IMR-90 (cell line): Measurements from ENCODE around the gene TBC1D22A. TPM values are rescaled to one million over a fixed set of nuclear protein-coding genes. Genes with fewer than 3 reads are reported as not detected.

Experiments
- ATAC-seq: fragments of 200-7000 bp; cut with Tn5 transposase; 2 replicates; pipeline ENCODE4 v1.9.1; 2020; ENCODE audit warnings: low read depth, mild to moderate bottlenecking, moderate library complexity
- BruUV-seq: library from RNA; stranded (reverse); fragments of 400-500 nt; replicated peaks from 2 replicates; lab custom pipeline; 2021; lab: Mats Ljungman, UMichigan
- CTCF ChIA-PET: fragments of 300-600 bp; formaldehyde crosslinking; extraction: SDS; loops from one replicate; lab custom pipeline; 2021; ENCODE audit warnings: antibody characterized with exemption; lab: Yijun Ruan, JAX
- POLR2A ChIA-PET: fragments of 300-600 bp; sonication (Branson Sonifier 250); formaldehyde crosslinking; loops from one replicate; lab custom pipeline; 2022; ENCODE audit warnings: antibody characterized with exemption; ENCODE audit not compliant: unreplicated experiment; lab: Charles Lee
- DNase-seq: peaks from one replicate; pipeline ENCODE4 v3.0.0; 2013
- H2AFZ ChIP-seq: replicated peaks from 2 replicates; pipeline ENCODE3; 2013; ENCODE audit warnings: low read length, mild to moderate bottlenecking; ENCODE audit not compliant: poor library complexity
- H2AK5ac ChIP-seq: 2 replicates; pipeline ENCODE4 v1.6.1; 2013; ENCODE audit warnings: low read depth, low read length, inconsistent platforms
- H2AK9ac ChIP-seq: replicated peaks from 2 replicates; pipeline ENCODE3; 2013; ENCODE audit warnings: mild to moderate bottlenecking, low read depth, low read length, moderate library complexity; ENCODE audit not compliant: poor library complexity
- H2BK120ac ChIP-seq: 2 replicates; pipeline ENCODE4 v1.6.1; 2013; ENCODE audit warnings: low read depth, low read length, inconsistent platforms
- H2BK15ac ChIP-seq: 3 replicates; pipeline ENCODE4 v1.6.1; 2013; ENCODE audit warnings: low read depth, low read length, inconsistent platforms
- H2BK20ac ChIP-seq: 2 replicates; pipeline ENCODE4 v1.6.1; 2013; ENCODE audit warnings: low read depth, mild to moderate bottlenecking, inconsistent platforms, low read length, moderate library complexity
- H2BK5ac ChIP-seq: 2 replicates; pipeline ENCODE4 v1.6.1; 2013; ENCODE audit warnings: mild to moderate bottlenecking, low read depth, low read length, inconsistent platforms; ENCODE audit not compliant: poor library complexity, severe bottlenecking
- H3K14ac ChIP-seq: replicated peaks from 2 replicates; pipeline ENCODE4 v1.6.1; 2013; ENCODE audit warnings: low read depth, low read length, inconsistent platforms
- H3K18ac ChIP-seq: 2 replicates; pipeline ENCODE4 v1.6.1; 2013; ENCODE audit warnings: low read depth, low read length, control low read depth
- H3K23ac ChIP-seq: 2 replicates; pipeline ENCODE4 v1.6.1; 2013; ENCODE audit warnings: low read depth, low read length, inconsistent platforms
- H3K27ac ChIP-seq: 2 replicates; pipeline ENCODE4 v1.5.1; 2013; ENCODE audit warnings: mild to moderate bottlenecking, control low read depth, low read length; ENCODE audit not compliant: insufficient read depth
- H3K27me3 ChIP-seq: 2 replicates; pipeline ENCODE4 v1.6.1; 2013; ENCODE audit warnings: low read length; ENCODE audit not compliant: control insufficient read depth, insufficient read depth
- H3K36me3 ChIP-seq: 2 replicates; pipeline ENCODE4 v1.6.1; 2013; ENCODE audit warnings: low read length, mixed read lengths; ENCODE audit not compliant: control insufficient read depth, insufficient read depth
- H3K4ac ChIP-seq: 2 replicates; pipeline ENCODE4 v1.6.1; 2013; ENCODE audit warnings: low read depth, low read length, inconsistent platforms
- H3K4me1 ChIP-seq: 2 replicates; pipeline ENCODE4 v1.6.1; 2013; ENCODE audit warnings: low read length, mixed read lengths; ENCODE audit not compliant: control insufficient read depth, insufficient read depth
- H3K4me2 ChIP-seq: 2 replicates; pipeline ENCODE4 v1.6.1; 2013; ENCODE audit warnings: low read depth, mild to moderate bottlenecking, control low read depth, low read length, moderate library complexity
- H3K4me3 ChIP-seq: 2 replicates; pipeline ENCODE4 v1.5.1; 2013; ENCODE audit warnings: low read depth, mild to moderate bottlenecking, control low read depth, low read length, moderate library complexity; ENCODE audit not compliant: insufficient read depth
- H3K56ac ChIP-seq: 2 replicates; pipeline ENCODE4 v1.6.1; 2013; ENCODE audit warnings: low read length, inconsistent platforms; ENCODE audit not compliant: insufficient read depth; ENCODE audit errors: extremely low read depth
- H3K79me1 ChIP-seq, 2 experiments: 2 replicates each; pipeline ENCODE4 v1.6.1; 2013; ENCODE audit warnings: low read length in 2 of 2, inconsistent platforms in 1 of 2, low read depth in 1 of 2
- H3K9ac ChIP-seq: 2 replicates; pipeline ENCODE4 v1.6.1; 2013; ENCODE audit warnings: low read depth, low read length, control low read depth
- H3K9me1 ChIP-seq: 2 replicates; pipeline ENCODE4 v1.6.1; 2013; ENCODE audit warnings: low read length, inconsistent platforms; ENCODE audit not compliant: insufficient read depth
- H3K9me3 ChIP-seq: 2 replicates; pipeline ENCODE4 v1.6.1; 2013; ENCODE audit warnings: low read length; ENCODE audit not compliant: control insufficient read depth, insufficient read depth
- H4K20me1 ChIP-seq: 2 replicates; pipeline ENCODE4 v1.6.1; 2013; ENCODE audit warnings: low read length, inconsistent platforms; ENCODE audit not compliant: insufficient read depth
- H4K5ac ChIP-seq: 2 replicates; pipeline ENCODE4 v1.6.1; 2013; ENCODE audit warnings: mild to moderate bottlenecking, low read depth, low read length, control low read depth
- H4K8ac ChIP-seq, 2 experiments: 2 replicates each; pipeline ENCODE4 v1.6.1; 2013; ENCODE audit warnings: low read depth in 2 of 2, low read length in 2 of 2, control low read depth in 1 of 2, inconsistent platforms in 1 of 2
- H4K91ac ChIP-seq: 2 replicates; pipeline ENCODE4 v1.6.1; 2013; ENCODE audit warnings: low read depth, low read length, inconsistent platforms; ENCODE audit not compliant: insufficient read depth
- BHLHE40 ChIP-seq: fragments of 150-350 bp; IDR thresholded peaks from 2 replicates; pipeline ENCODE4 v1.6.1; 2016; ENCODE audit warnings: mild to moderate bottlenecking, low read depth, low read length
- CEBPB ChIP-seq: IDR thresholded peaks from 2 replicates; pipeline ENCODE4 v1.6.1; 2012; ENCODE audit warnings: low read depth, low read length, improper control_type of control experiment
- CHD1 ChIP-seq: IDR thresholded peaks from 2 replicates; pipeline ENCODE4 v1.6.1; 2012; ENCODE audit warnings: low read depth, low read length, improper control_type of control experiment
- CTCF ChIP-seq: conservative IDR thresholded peaks from 2 replicates; pipeline ENCODE4 v1.5.1; 2012; ENCODE audit warnings: mild to moderate bottlenecking, low read depth, low read length, improper control_type of control experiment
- ELK1 ChIP-seq: fragments of 150-350 bp; IDR thresholded peaks from 2 replicates; pipeline ENCODE4 v1.6.1; 2016; ENCODE audit warnings: low read depth, mild to moderate bottlenecking, low read length, moderate library complexity, borderline replicate concordance
- FOS ChIP-seq: fragments of 150-350 bp; IDR thresholded peaks from 2 replicates; pipeline ENCODE4 v1.6.1; 2016; ENCODE audit warnings: low read depth, low read length
- MAFK ChIP-seq: IDR thresholded peaks from 2 replicates; pipeline ENCODE4 v1.6.1; 2012; ENCODE audit warnings: low read depth, low read length, improper control_type of control experiment
- MAZ ChIP-seq: IDR thresholded peaks from 2 replicates; pipeline ENCODE4 v1.6.1; 2012; ENCODE audit warnings: low read depth, mild to moderate bottlenecking, low read length, improper control_type of control experiment, moderate library complexity, borderline replicate concordance
- MXI1 ChIP-seq: IDR thresholded peaks from 2 replicates; pipeline ENCODE4 v1.6.1; 2012; ENCODE audit warnings: low read depth, mild to moderate bottlenecking, low read length, moderate library complexity, borderline replicate concordance
- POLR2A ChIP-seq: IDR thresholded peaks from 2 replicates; pipeline ENCODE4 v1.6.1; 2012; ENCODE audit warnings: mild to moderate bottlenecking, low read depth, low read length
- RFX5 ChIP-seq: IDR thresholded peaks from 2 replicates; pipeline ENCODE4 v1.8.0; 2012; ENCODE audit warnings: low read depth, mild to moderate bottlenecking, low read length, moderate library complexity
- SMC3 ChIP-seq: fragments of 150-350 bp; IDR thresholded peaks from 2 replicates; pipeline ENCODE4 v1.6.1; 2016; ENCODE audit warnings: low read depth, mild to moderate bottlenecking, antibody characterized with exemption, low read length, moderate library complexity
- USF2 ChIP-seq: fragments of 150-350 bp; IDR thresholded peaks from 2 replicates; pipeline ENCODE4 v1.6.1; 2017; ENCODE audit warnings: mild to moderate bottlenecking, antibody characterized with exemption, low read length, low read depth
- WGBS, 2 experiments: methylation state at CpG; one replicate each; pipeline versions ENCODE4 v1.1.5 to v1.1.7; 2013; ENCODE audit warnings: missing lambda C conversion rate in 2 of 2; ENCODE audit not compliant: insufficient read length in 1 of 2; ENCODE audit errors: extremely low coverage in 2 of 2; 5-methylcytosine and 5-hydroxymethylcytosine counted together
- dilution Hi-C: fragments of 300-500 bp; cut with HindIII; formaldehyde crosslinking; loops from one replicate; pipeline ENCODE4 v1.14.3; 2018; ENCODE audit warnings: low sequenced_read_pairs; ENCODE audit not compliant: unreplicated experiment
- in situ Hi-C: fragments of 300-500 bp; cut with MboI; formaldehyde crosslinking; loops from 3 replicates; pipeline ENCODE4 v1.14.3; 2019; ENCODE audit warnings: low sequenced_read_pairs, inconsistent platforms, mixed read lengths
- intact Hi-C: fragments of 100-400 bp; cut with micrococcal nuclease; formaldehyde crosslinking; loops from 2 replicates; pipeline ENCODE4 v1.10.0; 2022
- polyA plus RNA-seq, 3 experiments: library from polyadenylated mRNA; depleted of rRNA; stranded (reverse); fragments of >200 nt; gene quantifications; 2 replicates each; pipeline ENCODE4 v1.2.3, GENCODE V29; 2012; ENCODE audit warnings: low replicate concordance in 1 of 3
- total RNA-seq: library from RNA; depleted of rRNA; stranded (reverse); fragments of >200 nt; gene quantifications from 2 replicates; pipeline ENCODE4 v1.2.3, GENCODE V29; 2012

Gene TBC1D22A
- total and polyA plus RNA-seq, 2 of the 4 experiments (the other 2 are of a cell fraction): 9.0 to 16.7 TPM

- no TSS peak for BruUV-seq
- dilution Hi-C loops (no loop called here), intact Hi-C loops (no loop called here), in situ Hi-C loops (no loop called here)
- 99% methylated on average over 12 of the region's 21 CpGs; no CpG with 5 or more reads in 1 of the 2 experiments for WGBS, 2 experiments
- H3K23ac ChIP-seq: no peak overlapping the region
- no peak overlapping the region for H3K4me2 ChIP-seq
- no peak overlapping the region for H2AFZ ChIP-seq
- H3K36me3 ChIP-seq: peaks cover 2% of the 10 kb centered on the region; the same call in 1 of the 2 replicates
- H3K4me3 ChIP-seq: no peak overlapping the region
- no peaks in the 10 kb centered on the region for H3K4me1 ChIP-seq
- H2BK5ac ChIP-seq: no peak overlapping the region
- POLR2A ChIA-PET: no interaction called here
- H2BK120ac ChIP-seq: no peak overlapping the region
- no peaks in the 10 kb centered on the region; the same call in 1 of the 2 replicates for H4K20me1 ChIP-seq
- H3K18ac ChIP-seq: no peak overlapping the region
- no peak overlapping the region for H3K9ac ChIP-seq
- no peak overlapping the region for H3K27ac ChIP-seq
- no peaks in the 10 kb centered on the region for H3K9me3 ChIP-seq
- no peak overlapping the region for H3K56ac ChIP-seq
- H2AK9ac ChIP-seq: no peak overlapping the region
- no peak for DNase-seq
- no peak overlapping the region for H4K91ac ChIP-seq
- H3K14ac ChIP-seq: no peak overlapping the region
- H4K8ac ChIP-seq: no peak overlapping the region
- no peaks in the 10 kb centered on the region for H3K27me3 ChIP-seq
- no peak overlapping the region for H3K4ac ChIP-seq
- no peak for ATAC-seq
- CTCF ChIA-PET: no interaction called here
- H2BK20ac ChIP-seq: no peak overlapping the region
- H4K5ac ChIP-seq: no peak overlapping the region
- no peaks in the 10 kb centered on the region for H3K79me1 ChIP-seq
- no peaks in the 10 kb centered on the region for H3K9me1 ChIP-seq
- TF ChIP-seq CTCF (no peak), MAZ (no peak), USF2 (no peak), CHD1 (no peak), MXI1 (no peak), SMC3 (no peak), BHLHE40 (no peak), FOS (no peak), POLR2A (no peak), RFX5 (no peak), CEBPB (no peak), ELK1 (no peak), MAFK (no peak)
- no peak overlapping the region for H2BK15ac ChIP-seq
- no peak overlapping the region for H2AK5ac ChIP-seq
These were observed 366.3 kb downstream of the TBC1D22A start for GRCh38 chr22:47128622-47129215.
